GM12878 (cell line): ENCODE measurements around the gene CCDC88C. TPM values are rescaled to one million over a fixed set of nuclear protein-coding genes. Genes with fewer than 3 reads are reported as not detected.

Experiments
- ATAC-seq: fragments of 200-7000 bp; cut with Tn5 transposase; 3 replicates; pipeline ENCODE4 v1.9.1; 2020; ENCODE audit warnings: mild to moderate bottlenecking, moderate library complexity
- BruUV-seq: library from RNA; stranded (reverse); fragments of 400-500 nt; replicated peaks from 2 replicates; lab custom pipeline; 2021; lab: Mats Ljungman, UMichigan
- CTCF ChIA-PET: fragments of 300-600 bp; sonication (Branson Sonifier 250); formaldehyde crosslinking; extraction: SDS; loops from one replicate; lab custom pipeline; 2021; ENCODE audit warnings: inconsistent platforms; lab: Yijun Ruan, JAX
- POLR2A ChIA-PET: fragments of 350-600 bp; formaldehyde crosslinking; extraction: SDS; loops from one replicate; lab custom pipeline; 2021; ENCODE audit warnings: inconsistent platforms; lab: Charles Lee
- RAD21 ChIA-PET: fragments of 300-600 bp; sonication (Branson Sonifier 250); formaldehyde crosslinking; loops from one replicate; lab custom pipeline; 2023; ENCODE audit warnings: antibody characterized with exemption; ENCODE audit not compliant: unreplicated experiment; lab: Charles Lee
- SMC1A ChIA-PET: fragments of 300-600 bp; sonication (Branson Sonifier 250); formaldehyde crosslinking; loops from one replicate; lab custom pipeline; 2023; ENCODE audit not compliant: unreplicated experiment, uncharacterized antibody; lab: Charles Lee
- DNase-seq: peaks from one replicate; pipeline ENCODE4 v3.0.0-alpha.2; 2011; ENCODE audit warnings: low read depth, low spot score
- FAIRE-seq: peaks from 3 replicates; lab custom pipeline; 2011; peaks lifted over from hg19 to GRCh38; lab: Jason Lieb, UNC
- H2AFZ ChIP-seq: 2 replicates; pipeline ENCODE4 v1.6.0; 2011; ENCODE audit warnings: low read depth, low read length, control low read depth; ENCODE audit not compliant: control insufficient read depth
- H3K27ac ChIP-seq: 2 replicates; pipeline ENCODE4 v1.5.1; 2011; ENCODE audit warnings: control low read depth; ENCODE audit not compliant: control insufficient read depth, insufficient read depth
- H3K27me3 ChIP-seq, 2 experiments: replicated peaks in 1 of 2; 2 replicates each; pipeline versions ENCODE4 v1.6.0 to v1.6.1; 2011; ENCODE audit warnings: low read length in 1 of 2; ENCODE audit not compliant: control insufficient read depth in 2 of 2, insufficient read depth in 2 of 2
- H3K36me3 ChIP-seq, 2 experiments: 2 replicates each; pipeline ENCODE4 v1.5.1; 2011; ENCODE audit warnings: low read length in 1 of 2; ENCODE audit not compliant: control insufficient read depth in 2 of 2, insufficient read depth in 2 of 2
- H3K4me1 ChIP-seq: 2 replicates; pipeline ENCODE4 v1.6.1; 2011; ENCODE audit warnings: mild to moderate bottlenecking, low read length, moderate library complexity, mixed read lengths; ENCODE audit not compliant: control insufficient read depth, insufficient read depth
- H3K4me2 ChIP-seq: 2 replicates; pipeline ENCODE4 v1.6.0; 2011; ENCODE audit warnings: control low read depth; ENCODE audit not compliant: control insufficient read depth, insufficient read depth
- H3K4me3 ChIP-seq: fragments of 200-600 bp; sonication (generic); 2 replicates; pipeline ENCODE4 v1.5.1; 2016
- H3K79me2 ChIP-seq: 2 replicates; pipeline ENCODE4 v1.6.0; 2011; ENCODE audit warnings: low read length; ENCODE audit not compliant: control insufficient read depth, insufficient read depth
- H3K9ac ChIP-seq: 2 replicates; pipeline ENCODE4 v1.8.0; 2011; ENCODE audit warnings: low read length, control low read depth, mixed read lengths; ENCODE audit not compliant: control insufficient read depth, insufficient read depth
- H3K9me3 ChIP-seq: replicated peaks from 3 replicates; pipeline ENCODE4 v1.5.1; 2011; ENCODE audit warnings: mild to moderate bottlenecking, low read length; ENCODE audit not compliant: control insufficient read depth, insufficient read depth
- H4K20me1 ChIP-seq: 2 replicates; pipeline ENCODE4 v1.6.0; 2011; ENCODE audit not compliant: control insufficient read depth, insufficient read depth
- BCL11A ChIP-seq: IDR thresholded peaks from 2 replicates; pipeline ENCODE4 v1.6.1; 2011; ENCODE audit warnings: low read depth, low read length
- NKRF ChIP-seq: fragments of 450-650 bp; conservative IDR thresholded peaks from 2 replicates; pipeline ENCODE4 v1.6.1; 2017; ENCODE audit warnings: mild to moderate bottlenecking, moderate library complexity
- NR2C1 ChIP-seq: fragments of 450-650 bp; IDR thresholded peaks from 2 replicates; pipeline ENCODE4 v1.6.1; 2017; ENCODE audit warnings: antibody characterized with exemption, mild to moderate bottlenecking, moderate library complexity
- WGBS: methylation state at CpG from one replicate; pipeline ENCODE4 v1.1.6; 2016; ENCODE audit warnings: low lambda C conversion rate; ENCODE audit not compliant: insufficient replicate concordance, insufficient coverage; ENCODE audit errors: missing lambda C conversion rate; 5-methylcytosine and 5-hydroxymethylcytosine counted together
- in situ Hi-C: fragments of 300-500 bp; cut with MboI; formaldehyde crosslinking; loops from 9 replicates; pipeline ENCODE4 v1.14.3; 2018; ENCODE audit warnings: mixed read lengths
- intact Hi-C: fragments of 100-400 bp; cut with micrococcal nuclease; formaldehyde crosslinking; loops from one replicate; pipeline ENCODE4 v1.14.2; 2022; ENCODE audit not compliant: unreplicated experiment
- polyA plus RNA-seq, 11 experiments: library from polyadenylated mRNA; depleted of rRNA in 4 of 11; unstranded in 6 of 11; stranded (reverse) in 5 of 11; fragments of >200 nt; fragmentation: Nextera tagmentation in 4 of 11; fragmentation: Illumina TruSeq in 1 of 11; extraction: Ambion mirVana in 4 of 11; extraction: Trizol in 1 of 11; gene quantifications; 1 replicate in 1 of 11; 2 replicates in 10 of 11; pipeline versions ENCODE4 v1.2.1 to v1.2.3, GENCODE V29; 2011 to 2016; ENCODE audit warnings: inconsistent platforms in 2 of 11, missing spikeins in 2 of 11, low read depth in 1 of 11
- total RNA-seq, 4 experiments: library from RNA; depleted of rRNA in 3 of 4; stranded (reverse); fragments of >200 nt in 3 of 4; fragmentation: Illumina TruSeq in 1 of 4; extraction: Trizol in 1 of 4; gene quantifications; 2 replicates each; pipeline versions ENCODE4 v1.2.1 to v1.2.3, GENCODE V29; 2013 to 2021

CCDC88C gene
- total and polyA plus RNA-seq, 10 of the 15 experiments (the other 5 are each of a cell fraction or from before 2014, with no cell fraction given), result 4.0 to 79.6 (median 36.6) TPM

- TF ChIP-seq NKRF, result no peak
- no peak for TF ChIP-seq BCL11A
- TF ChIP-seq NR2C1, result no peak
Measured at GRCh38 chr14:91305650-91306431, 111.8 kb downstream of the CCDC88C start (continued).

GRCh38 chr14:91303924-91304229, 113.7 kb downstream of the CCDC88C start:
- no peak for FAIRE-seq
- no TSS peak for BruUV-seq
- ATAC-seq, result no peak
- Histone ChIP-seq H3K4me2 (no peak overlapping the region), H3K4me1 (peaks cover 18% of the 10 kb centered on the region), H3K4me3 (no peak overlapping the region), H2AFZ (no peak overlapping the region), H3K27ac (no peak overlapping the region), H3K9ac (no peak overlapping the region), H4K20me1 (no peaks in the 10 kb centered on the region; the same call in 1 of the 2 replicates), H3K27me3 (no peaks in the 10 kb centered on the region), H3K36me3 (peaks cover 55 to 60% of the 10 kb centered on the region in 2 experiments), H3K79me2 (no peaks in the 10 kb centered on the region), H3K9me3 (no peaks in the 10 kb centered on the region)
- RAD21 ChIA-PET, result no interaction called here
- intact Hi-C loops, result no loop called here
- in situ Hi-C loops, result no loop called here
- DNase-seq, result no peak
- POLR2A ChIA-PET, result interaction anchor here (0.7 kb wide), 1 partner anchor 57 kb away, joined by 7 read pairs; no protein-coding TSS in a partner anchor
- TF ChIP-seq BCL11A, result no peak
- CTCF ChIA-PET, result interaction anchor here (1.5 kb wide), 1 partner anchor 12 kb away, joined by 3 read pairs; no protein-coding TSS in a partner anchor
- SMC1A ChIA-PET, result interaction anchor here (1.0 kb wide), 1 partner anchor 125 kb away, joined by 3 read pairs; no protein-coding TSS in a partner anchor
- 97% methylated on average over 18 of the region's 18 CpGs for WGBS
